Lung microvascular endothelial cell (primary cell): ENCODE data around the gene LMBR1. TPM values are rescaled to one million over a fixed set of nuclear protein-coding genes. Genes with fewer than 3 reads are reported as not detected.
A peak's percentile ranks its signal among the peaks of the same experiment; 100 is the strongest.
"Not testable (repeated sequence)": the region's sequence is repeated elsewhere in the genome, so short reads cannot be mapped to it uniquely, and the experiment has no call there.

Source experiments
- DNase-seq, 2 donors: peaks; one replicate each; pipeline versions ENCODE4 v3.0.0 to v3.0.0-alpha.2; 2010; ENCODE audit warnings: low read depth in 2 of 2
- total RNA-seq: library from RNA; depleted of rRNA; stranded (reverse); fragments of >200 nt; gene quantifications from 2 replicates; pipeline ENCODE4 v1.2.1, GENCODE V29; 2014

Gene LMBR1
- total RNA-seq, 1 donor from 2014 or later = 125 TPM

- no peak for DNase-seq
Measured at GRCh38 chr7:156759579-156760202, 133.3 kb downstream of the LMBR1 start.

DNA sequence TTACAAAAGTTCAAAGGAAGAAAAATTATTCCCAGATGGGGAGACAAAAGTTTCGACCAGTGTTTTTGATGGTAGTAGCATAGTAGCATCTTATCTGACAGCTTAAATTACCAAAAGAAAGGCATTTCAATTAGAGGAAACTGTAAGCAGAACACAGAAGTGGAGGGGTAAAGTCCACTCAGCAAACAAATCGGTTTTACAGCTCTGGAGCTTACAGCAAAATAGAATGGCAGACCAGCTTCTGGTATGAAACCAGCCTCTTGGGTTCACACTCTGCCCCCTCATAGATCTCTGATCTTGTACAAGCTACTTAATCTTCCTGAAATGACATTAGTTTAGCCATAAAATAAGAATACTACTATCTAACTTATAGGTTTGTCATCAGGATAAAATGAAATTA is 133.8 kb downstream of the LMBR1 start:
- DNase-seq = no peak

DNA sequence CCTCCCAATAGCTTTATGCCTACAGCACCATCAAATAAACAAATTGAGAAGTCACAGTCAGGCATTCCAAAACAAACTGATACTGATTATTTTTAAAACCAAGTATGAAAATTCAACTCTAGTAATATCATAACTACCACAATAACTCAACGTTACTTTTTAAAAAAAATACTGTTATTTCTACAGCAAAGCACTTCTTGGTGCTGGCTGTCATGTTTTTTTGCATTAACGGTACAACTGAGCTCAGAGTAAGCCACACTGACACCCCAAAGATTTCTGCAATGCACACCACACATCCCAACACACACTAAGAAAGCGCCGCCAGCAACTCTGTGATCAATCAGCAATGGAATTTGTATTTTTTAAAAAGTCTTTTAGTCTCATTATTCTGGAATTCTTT is 138.8 kb downstream of the LMBR1 start:
- DNase-seq = no peak

DNA sequence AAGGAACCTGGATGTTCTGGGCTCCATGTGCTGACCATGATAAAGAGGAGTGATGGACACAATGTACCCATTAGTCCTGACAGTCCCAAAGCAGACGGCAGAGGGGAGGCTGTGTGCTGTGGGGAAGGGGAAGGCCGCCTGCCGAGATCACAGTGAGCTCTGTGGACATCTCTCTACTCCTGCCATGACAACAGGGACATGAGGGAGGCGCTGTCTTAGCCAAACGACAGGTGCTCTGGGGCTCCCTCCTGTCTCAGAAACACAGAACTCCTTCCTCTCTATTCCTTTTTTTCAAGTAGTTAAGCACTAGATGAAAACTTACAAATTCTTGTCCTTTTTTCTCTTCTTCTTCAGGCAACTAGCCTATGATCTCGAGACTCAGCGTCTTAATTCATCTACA is 139.4 kb downstream of the LMBR1 start:
- no peak for DNase-seq

DNA sequence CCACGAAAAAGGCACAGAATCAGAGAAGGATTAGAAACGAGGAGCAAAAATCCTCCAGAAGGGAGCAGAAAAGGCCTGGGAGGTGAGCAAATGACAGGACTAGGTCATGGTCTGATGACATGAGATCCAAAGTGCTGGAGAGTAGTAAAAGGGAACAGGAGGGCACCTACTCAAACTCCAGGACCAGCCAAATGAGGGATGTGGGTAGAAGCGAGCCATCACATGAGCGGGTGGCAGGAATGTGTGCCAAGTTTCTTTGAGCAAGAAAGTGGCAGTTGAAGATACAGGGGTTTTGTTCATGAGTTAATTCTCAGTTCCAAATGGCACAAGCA is 139.8 kb downstream of the LMBR1 start:
- no peak for DNase-seq

GRCh38 chr7:156752367-156753228 is 140.4 kb downstream of the LMBR1 start:
- no peak for DNase-seq

DNA sequence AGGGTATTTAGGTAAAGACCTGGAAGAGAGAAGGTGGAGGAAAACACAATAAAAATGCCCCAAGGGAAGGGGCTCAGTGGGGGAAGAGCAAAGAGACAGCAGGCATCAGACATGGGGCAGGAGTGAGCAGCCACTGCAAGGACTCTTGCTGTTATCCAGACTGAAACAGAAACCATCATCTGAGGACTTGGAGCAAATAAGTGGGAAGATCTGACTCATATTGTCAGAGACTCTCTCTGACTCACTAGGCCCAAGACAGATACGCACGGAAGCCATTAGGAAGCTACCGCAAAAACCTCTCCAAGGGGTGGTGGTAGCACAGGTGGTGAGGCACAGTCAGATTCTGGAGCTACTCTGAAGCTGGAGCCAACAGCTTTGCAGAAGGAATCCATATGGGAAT is 141.7 kb downstream of the LMBR1 start:
- peak in 1 of 2 donors; percentile 89 for DNase-seq

DNA sequence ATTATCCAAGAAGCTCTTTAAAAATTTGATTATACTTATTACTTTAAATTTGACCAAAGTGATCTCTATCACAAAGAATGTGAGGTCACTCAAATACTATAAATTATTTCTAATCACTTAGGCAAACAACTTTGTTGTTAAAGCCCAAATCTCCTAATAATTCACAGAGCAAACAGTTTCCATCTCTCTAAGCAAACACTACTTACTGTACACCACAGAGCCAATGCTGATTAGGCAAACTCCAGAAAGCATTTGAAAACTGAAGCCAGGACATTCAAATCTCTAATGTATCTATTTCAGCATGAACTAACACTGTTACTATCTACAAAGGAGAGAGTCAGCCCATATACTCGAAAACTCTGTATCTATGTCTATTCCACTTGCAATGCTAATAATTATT is 145.3 kb downstream of the LMBR1 start:
- no peak for DNase-seq

DNA sequence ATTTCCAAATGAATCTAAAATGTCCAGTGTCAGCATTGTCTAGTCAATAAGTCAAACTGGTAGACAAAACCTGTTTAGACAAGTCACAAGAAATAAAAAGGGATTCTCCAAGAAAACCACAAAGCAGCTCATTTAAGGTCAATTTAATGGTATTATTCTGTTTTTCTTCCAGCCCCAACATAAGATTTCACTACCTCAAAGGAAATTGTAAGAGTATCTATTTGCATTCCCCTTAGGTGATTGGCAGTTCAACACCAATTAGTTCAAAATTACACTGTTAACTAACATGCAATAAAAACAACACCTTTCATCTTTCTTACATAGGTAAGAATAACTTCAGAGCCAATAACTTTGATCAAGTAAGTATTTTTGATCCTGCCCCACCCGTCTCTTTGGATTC is 146.1 kb downstream of the LMBR1 start:
- no peak for DNase-seq

DNA sequence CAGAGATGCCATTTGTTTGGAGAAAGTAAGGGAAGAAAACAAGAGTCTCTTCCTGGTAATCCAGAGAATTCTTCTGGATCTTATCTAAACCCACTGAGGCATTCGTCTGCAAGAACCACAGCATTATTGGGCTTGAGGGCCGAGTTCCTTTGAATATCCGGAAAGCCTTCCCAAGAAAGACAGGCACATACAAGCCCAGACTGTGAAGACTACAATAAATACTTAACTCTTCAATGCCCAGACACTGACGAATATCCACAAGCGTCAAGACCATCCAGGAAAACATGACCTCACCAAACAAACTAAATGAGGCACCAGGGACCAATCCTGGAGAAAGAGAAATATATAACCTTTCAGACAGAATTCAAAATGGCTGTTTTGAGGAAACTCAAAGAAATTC is 153.4 kb downstream of the LMBR1 start:
- no peak for DNase-seq

- DNase-seq = peak; percentile 55 to 84
Measured at GRCh38 chr7:156735851-156736250, 157.1 kb downstream of the LMBR1 start.

DNA sequence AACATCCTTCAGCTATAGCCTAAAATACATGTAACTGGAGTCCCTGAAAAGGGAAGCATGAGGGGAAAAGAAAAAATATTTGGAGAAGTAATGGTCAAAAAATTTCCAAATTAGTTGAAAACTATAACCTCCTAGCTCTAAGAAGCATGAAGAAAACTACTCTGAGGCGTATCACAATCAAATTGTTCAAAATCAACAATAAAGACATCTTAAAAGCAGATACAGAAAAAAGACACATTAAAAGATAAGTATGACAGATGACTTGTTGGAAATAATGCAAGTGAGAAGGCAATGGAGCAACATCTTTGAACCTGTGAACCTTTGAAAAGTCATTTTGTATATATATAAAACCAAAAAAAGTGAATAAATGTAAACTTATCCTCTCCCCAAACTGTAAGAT is 159.3 kb downstream of the LMBR1 start:
- DNase-seq = no peak

DNA sequence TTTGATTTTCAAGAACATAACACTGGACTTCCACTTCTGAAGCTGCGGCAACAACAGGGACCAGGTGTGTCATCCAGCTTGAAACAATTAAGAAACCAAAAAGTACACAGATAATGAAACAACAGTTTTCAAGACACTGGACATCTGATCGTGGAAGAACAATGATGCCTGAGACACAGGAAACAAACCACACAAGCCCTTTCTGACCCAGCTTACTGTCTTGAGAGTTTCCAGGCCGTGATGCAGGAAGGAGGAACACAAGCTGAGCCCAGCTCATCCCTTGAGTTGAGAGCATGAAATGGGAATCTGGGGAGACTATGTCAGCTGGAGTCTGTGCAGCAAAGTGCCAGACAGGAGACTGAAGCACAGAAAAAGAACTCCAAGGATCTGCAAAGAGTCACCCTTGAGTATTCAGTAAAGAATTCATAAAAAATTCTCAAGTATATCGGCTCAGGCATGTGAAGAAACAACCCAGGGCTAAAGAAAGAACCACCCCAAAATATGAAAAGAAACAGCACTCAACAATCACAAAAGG is 160.8 kb downstream of the LMBR1 start:
- DNase-seq = peak in 1 of 2 donors; percentile 41

DNA sequence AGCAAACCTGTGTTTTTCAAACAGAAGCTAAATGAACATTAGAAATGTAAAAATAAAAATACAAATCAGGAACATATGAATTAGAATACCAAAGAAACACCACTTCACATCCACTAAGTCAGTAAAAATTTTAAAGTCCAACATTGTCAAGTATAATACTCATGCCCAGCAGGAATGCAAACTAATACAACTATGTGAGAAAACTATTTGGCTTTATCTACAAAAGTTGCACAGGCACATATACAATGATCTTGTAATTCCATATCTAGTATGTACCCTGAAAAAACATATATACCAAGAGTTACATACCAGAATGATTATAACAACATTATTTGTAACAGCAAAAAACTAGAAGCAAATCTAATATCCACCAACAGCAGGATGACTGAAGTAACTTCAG is 161.3 kb downstream of the LMBR1 start:
- DNase-seq = no peak

DNA sequence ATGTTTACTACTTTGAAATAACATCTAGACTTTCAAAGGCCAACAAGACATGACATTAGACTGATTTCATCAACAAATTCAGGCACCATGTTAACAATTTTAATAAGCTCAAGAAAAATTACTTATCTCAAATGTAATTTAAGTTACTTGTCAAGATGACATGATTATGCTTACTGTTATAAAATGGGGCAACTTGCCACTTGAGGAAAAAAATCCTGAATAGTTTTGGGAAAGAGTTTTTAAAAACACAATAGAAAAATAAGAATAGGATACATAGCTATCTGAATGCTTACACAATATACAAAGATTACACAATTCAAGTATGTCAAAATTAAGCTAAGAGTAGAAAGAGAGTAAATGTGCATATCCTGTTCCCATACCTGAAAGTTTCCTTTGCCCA is 167.0 kb downstream of the LMBR1 start:
- DNase-seq = no peak

DNA sequence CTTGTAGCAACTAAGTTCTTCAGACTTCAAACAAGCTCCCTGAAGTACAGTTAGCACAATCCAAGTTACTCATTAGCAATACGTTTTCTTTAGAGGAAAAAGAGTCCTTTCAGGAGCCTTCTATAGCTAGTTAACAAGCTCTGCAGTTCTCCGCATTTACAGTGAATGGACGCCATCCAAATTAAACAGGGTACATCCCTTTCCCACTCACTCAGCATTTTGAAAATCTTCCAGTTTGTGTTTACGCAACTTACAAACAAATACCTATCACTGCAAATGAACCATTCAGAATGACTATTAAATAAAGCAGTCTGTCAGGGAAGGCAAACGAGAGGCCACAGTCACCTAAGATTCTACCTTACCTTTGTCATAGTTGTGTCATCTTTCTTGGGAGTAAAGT is 167.9 kb downstream of the LMBR1 start:
- peak in 1 of 2 donors; percentile 83 for DNase-seq

- DNase-seq = peak in 1 of 2 donors; percentile 76
Measured at GRCh38 chr7:156722043-156722826, 170.7 kb downstream of the LMBR1 start.

- peak in 1 of 2 donors; percentile 11 for DNase-seq
Measured at GRCh38 chr7:156703773-156704482, 189.1 kb downstream of the LMBR1 start.

GRCh38 chr7:156703209-156703608 is 189.8 kb downstream of the LMBR1 start:
- DNase-seq = no peak

DNA sequence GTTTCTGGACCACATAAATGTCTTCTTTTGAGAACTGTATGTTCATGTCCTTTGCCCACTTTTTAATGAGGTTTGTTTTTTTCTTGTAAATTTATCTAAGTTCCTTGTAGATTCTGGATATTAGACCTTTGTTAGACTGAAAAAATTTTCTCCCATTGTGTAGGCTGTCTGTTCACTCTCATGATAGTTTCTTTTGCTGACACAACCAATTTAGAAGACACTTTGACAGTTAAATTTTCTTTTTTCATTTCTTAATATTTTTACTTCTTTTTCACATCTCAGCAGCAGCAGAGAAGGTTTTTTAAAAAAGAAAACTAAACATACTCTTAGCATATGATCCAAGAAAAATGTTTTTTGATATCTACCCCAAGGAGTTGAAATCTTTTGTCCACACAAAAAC is 190.6 kb downstream of the LMBR1 start:
- no peak for DNase-seq

GRCh38 chr7:156701787-156702186 is 191.2 kb downstream of the LMBR1 start:
- not testable (repeated sequence) for DNase-seq
